ENCODE results near the gene COL6A1.

COL6A1 gene

GRCh38 chr21:45996311-45997204 is 15.0 kb downstream of the COL6A1 start:
- Histone ChIP-seq H3K4me3 (replicated peaks; ENCODE audit: insufficient read depth, low read length) (no peak overlapping the region), H3K27me3 (ENCODE audit: insufficient read depth, poor library complexity, severe bottlenecking) (no peaks in the 10 kb centered on the region), H3K27ac (replicated peaks) (no peak overlapping the region)
- TF ChIP-seq GABPA (IDR thresholded peaks at IDR 0.05; ENCODE audit: low read depth) (no peak), SPI1 (IDR thresholded peaks at IDR 0.05; ENCODE audit: borderline replicate concordance, low read depth) (no peak), POLR2AphosphoS5 (IDR thresholded peaks at IDR 0.05; ENCODE audit: low read depth) (no peak)
- TF ChIP-seq, protein P1, sequence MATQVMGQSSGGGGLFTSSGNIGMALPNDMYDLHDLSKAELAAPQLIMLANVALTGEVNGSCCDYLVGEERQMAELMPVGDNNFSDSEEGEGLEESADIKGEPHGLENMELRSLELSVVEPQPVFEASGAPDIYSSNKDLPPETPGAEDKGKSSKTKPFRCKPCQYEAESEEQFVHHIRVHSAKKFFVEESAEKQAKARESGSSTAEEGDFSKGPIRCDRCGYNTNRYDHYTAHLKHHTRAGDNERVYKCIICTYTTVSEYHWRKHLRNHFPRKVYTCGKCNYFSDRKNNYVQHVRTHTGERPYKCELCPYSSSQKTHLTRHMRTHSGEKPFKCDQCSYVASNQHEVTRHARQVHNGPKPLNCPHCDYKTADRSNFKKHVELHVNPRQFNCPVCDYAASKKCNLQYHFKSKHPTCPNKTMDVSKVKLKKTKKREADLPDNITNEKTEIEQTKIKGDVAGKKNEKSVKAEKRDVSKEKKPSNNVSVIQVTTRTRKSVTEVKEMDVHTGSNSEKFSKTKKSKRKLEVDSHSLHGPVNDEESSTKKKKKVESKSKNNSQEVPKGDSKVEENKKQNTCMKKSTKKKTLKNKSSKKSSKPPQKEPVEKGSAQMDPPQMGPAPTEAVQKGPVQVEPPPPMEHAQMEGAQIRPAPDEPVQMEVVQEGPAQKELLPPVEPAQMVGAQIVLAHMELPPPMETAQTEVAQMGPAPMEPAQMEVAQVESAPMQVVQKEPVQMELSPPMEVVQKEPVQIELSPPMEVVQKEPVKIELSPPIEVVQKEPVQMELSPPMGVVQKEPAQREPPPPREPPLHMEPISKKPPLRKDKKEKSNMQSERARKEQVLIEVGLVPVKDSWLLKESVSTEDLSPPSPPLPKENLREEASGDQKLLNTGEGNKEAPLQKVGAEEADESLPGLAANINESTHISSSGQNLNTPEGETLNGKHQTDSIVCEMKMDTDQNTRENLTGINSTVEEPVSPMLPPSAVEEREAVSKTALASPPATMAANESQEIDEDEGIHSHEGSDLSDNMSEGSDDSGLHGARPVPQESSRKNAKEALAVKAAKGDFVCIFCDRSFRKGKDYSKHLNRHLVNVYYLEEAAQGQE (IDR thresholded peaks at IDR 0.05; ENCODE audit: insufficient replicate concordance, low read depth), result no peak
- TF ChIP-seq, protein P2, sequence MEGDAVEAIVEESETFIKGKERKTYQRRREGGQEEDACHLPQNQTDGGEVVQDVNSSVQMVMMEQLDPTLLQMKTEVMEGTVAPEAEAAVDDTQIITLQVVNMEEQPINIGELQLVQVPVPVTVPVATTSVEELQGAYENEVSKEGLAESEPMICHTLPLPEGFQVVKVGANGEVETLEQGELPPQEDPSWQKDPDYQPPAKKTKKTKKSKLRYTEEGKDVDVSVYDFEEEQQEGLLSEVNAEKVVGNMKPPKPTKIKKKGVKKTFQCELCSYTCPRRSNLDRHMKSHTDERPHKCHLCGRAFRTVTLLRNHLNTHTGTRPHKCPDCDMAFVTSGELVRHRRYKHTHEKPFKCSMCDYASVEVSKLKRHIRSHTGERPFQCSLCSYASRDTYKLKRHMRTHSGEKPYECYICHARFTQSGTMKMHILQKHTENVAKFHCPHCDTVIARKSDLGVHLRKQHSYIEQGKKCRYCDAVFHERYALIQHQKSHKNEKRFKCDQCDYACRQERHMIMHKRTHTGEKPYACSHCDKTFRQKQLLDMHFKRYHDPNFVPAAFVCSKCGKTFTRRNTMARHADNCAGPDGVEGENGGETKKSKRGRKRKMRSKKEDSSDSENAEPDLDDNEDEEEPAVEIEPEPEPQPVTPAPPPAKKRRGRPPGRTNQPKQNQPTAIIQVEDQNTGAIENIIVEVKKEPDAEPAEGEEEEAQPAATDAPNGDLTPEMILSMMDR (IDR thresholded peaks at IDR 0.05; ENCODE audit: insufficient read depth, low read length), result no peak
- no peak for DNase-seq (ENCODE audit: low read depth in 1 of 2, low spot score in 1 of 2)

DNA sequence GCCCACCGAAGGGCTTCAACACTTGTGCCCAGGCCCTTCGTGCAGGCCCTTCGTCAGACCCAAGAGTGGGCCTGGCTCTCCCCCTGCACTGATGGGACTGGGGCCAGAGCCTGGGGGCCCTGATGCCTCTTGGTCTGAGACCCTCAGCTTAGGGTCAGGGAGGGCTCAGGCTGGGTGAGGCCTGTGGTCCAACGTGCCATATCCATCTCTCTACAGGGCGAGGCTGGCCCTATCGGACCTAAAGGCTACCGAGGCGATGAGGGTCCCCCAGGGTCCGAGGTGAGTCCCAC is 15.6 kb downstream of the COL6A1 start:
- TF ChIP-seq, protein P1 (IDR thresholded peaks at IDR 0.05; ENCODE audit: insufficient replicate concordance, low read depth), result no peak
- H3K27me3 ChIP-seq (ENCODE audit: insufficient read depth, poor library complexity, severe bottlenecking), result no peaks in the 10 kb centered on the region

DNA sequence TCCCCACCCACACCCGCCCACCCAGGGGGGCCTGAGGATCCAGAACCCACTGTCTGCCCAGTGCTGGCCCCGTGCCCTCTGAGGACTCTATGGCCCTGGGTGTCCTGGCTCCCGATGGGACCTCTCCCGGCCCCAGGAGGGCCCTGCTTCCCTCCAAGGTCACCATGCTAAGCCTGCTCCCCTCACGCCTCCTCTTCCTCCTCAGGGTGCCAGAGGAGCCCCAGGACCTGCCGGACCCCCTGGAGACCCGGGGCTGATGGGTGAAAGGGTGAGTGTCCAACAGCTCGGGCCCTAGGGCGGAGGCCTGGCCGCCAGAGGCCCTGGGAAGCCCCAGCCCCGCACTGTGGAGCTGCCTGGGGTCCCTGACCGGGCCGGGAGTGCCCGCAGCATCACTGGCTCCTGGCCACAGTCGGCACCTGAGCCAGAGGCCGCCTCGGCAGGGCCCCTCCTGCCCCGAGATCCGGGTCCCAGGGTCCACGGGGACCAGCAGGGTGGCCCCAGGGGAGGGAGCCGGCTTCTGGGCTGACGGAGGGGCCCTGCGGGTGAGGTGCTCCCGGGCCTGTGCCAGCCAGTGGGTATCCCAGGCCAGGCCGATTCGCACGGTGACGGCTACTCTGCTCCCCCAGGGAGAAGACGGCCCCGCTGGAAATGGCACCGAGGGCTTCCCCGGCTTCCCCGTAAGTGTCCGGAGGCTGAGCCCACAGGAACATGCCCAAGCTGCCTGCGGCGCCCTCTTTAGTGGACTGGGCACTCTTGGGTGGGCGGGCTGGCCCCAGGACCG is 16.1 kb downstream of the COL6A1 start:
- no peak overlapping the region for H3K4me3 ChIP-seq (replicated peaks; ENCODE audit: insufficient read depth, low read length)
- no peak for DNase-seq (ENCODE audit: low read depth in 1 of 2, low spot score in 1 of 2)
- no peak overlapping the region for H3K27ac ChIP-seq (replicated peaks)
- no peak for TF ChIP-seq SPI1 (IDR thresholded peaks at IDR 0.05; ENCODE audit: borderline replicate concordance, low read depth)
- H3K27me3 ChIP-seq (ENCODE audit: insufficient read depth, poor library complexity, severe bottlenecking), result no peaks in the 10 kb centered on the region

More for the DNA sequence above, 15.6 kb downstream of the COL6A1 start:
- no peak for DNase-seq (ENCODE audit: low read depth in 1 of 2, low spot score in 1 of 2)
- H3K4me3 ChIP-seq (replicated peaks; ENCODE audit: insufficient read depth, low read length), result no peak overlapping the region
- no peak overlapping the region for H3K27ac ChIP-seq (replicated peaks)

GRCh38 chr21:45998276-45998701 is 16.7 kb downstream of the COL6A1 start:
- TF ChIP-seq GABPA (IDR thresholded peaks at IDR 0.05; ENCODE audit: low read depth), result no peak
- TF ChIP-seq POLR2AphosphoS5 (IDR thresholded peaks at IDR 0.05; ENCODE audit: low read depth), result no peak
- TF ChIP-seq, protein P2 (IDR thresholded peaks at IDR 0.05; ENCODE audit: insufficient read depth, low read length), result no peak
- TF ChIP-seq SPI1 (IDR thresholded peaks at IDR 0.05; ENCODE audit: borderline replicate concordance, low read depth), result no peak
- TF ChIP-seq, protein P1 (IDR thresholded peaks at IDR 0.05; ENCODE audit: insufficient replicate concordance, low read depth), result no peak
- no peak for DNase-seq (ENCODE audit: low read depth in 1 of 2, low spot score in 1 of 2)
- Histone ChIP-seq H3K27me3 (ENCODE audit: insufficient read depth, poor library complexity, severe bottlenecking) (no peaks in the 10 kb centered on the region), H3K4me3 (replicated peaks; ENCODE audit: insufficient read depth, low read length) (no peak overlapping the region), H3K27ac (replicated peaks) (no peak overlapping the region)
